ENCODE data around the gene NCKAP5. TPM values are rescaled to one million over a fixed set of nuclear protein-coding genes. Genes with fewer than 3 reads are reported as not detected.

Gene NCKAP5
- total RNA-seq, 4 donors from 2014 or later: 2.7 to 11.7 (median 5.6) TPM

- TF ChIP-seq, protein P1, sequence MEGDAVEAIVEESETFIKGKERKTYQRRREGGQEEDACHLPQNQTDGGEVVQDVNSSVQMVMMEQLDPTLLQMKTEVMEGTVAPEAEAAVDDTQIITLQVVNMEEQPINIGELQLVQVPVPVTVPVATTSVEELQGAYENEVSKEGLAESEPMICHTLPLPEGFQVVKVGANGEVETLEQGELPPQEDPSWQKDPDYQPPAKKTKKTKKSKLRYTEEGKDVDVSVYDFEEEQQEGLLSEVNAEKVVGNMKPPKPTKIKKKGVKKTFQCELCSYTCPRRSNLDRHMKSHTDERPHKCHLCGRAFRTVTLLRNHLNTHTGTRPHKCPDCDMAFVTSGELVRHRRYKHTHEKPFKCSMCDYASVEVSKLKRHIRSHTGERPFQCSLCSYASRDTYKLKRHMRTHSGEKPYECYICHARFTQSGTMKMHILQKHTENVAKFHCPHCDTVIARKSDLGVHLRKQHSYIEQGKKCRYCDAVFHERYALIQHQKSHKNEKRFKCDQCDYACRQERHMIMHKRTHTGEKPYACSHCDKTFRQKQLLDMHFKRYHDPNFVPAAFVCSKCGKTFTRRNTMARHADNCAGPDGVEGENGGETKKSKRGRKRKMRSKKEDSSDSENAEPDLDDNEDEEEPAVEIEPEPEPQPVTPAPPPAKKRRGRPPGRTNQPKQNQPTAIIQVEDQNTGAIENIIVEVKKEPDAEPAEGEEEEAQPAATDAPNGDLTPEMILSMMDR (IDR thresholded peaks at IDR 0.05): no peak
- TF ChIP-seq POLR2A (IDR thresholded peaks at IDR 0.05) (no peak), EP300 (IDR thresholded peaks at IDR 0.05) (no peak)
- Histone ChIP-seq H3K27me3 (no peaks in the 10 kb centered on the region), H3K4me3 (no peak overlapping the region), H3K36me3 (no peaks in the 10 kb centered on the region), H3K4me1 (no peaks in the 10 kb centered on the region), H3K9me3 (no peaks in the 10 kb centered on the region), H3K27ac (no peak overlapping the region)
- DNase-seq (ENCODE audit: low spot score in 2 of 2): no peak
- 84 to 85% methylated on average over 18 of the region's 18 CpGs for WGBS, 2 donors
Measured at GRCh38 chr2:132645722-132646539, 922.3 kb downstream of the NCKAP5 start.

GRCh38 chr2:132645176-132645575, 923.1 kb downstream of the NCKAP5 start:
- no peak for DNase-seq (ENCODE audit: low spot score in 2 of 2)
- 89 to 94% methylated on average over 35 of the region's 35 CpGs for WGBS, 2 donors

DNA sequence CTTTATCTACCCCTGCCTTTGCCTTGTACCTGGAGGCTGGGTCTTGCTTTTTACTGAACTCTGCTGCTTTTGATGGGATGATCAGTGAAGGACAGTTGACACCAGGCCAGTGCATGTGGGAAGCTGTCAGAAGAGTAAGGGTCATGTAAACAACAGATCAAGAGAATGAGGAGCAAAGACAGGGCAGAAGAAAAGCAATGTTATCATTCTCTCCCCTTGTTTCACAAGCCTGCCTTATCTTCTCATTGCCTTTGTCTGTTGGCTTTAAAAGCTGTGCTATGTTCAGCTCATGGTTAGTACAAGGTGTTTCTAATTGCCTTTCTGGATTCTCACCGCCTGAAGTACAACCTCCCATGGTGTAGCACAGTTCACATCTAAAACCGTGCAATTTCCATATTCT, 925.8 kb downstream of the NCKAP5 start:
- Histone ChIP-seq H3K27me3 (no peaks in the 10 kb centered on the region), H3K4me3 (no peak overlapping the region), H3K27ac (no peak overlapping the region), H3K9me3 (no peaks in the 10 kb centered on the region), H3K36me3 (no peaks in the 10 kb centered on the region), H3K4me1 (no peaks in the 10 kb centered on the region)
- TF ChIP-seq POLR2A (IDR thresholded peaks at IDR 0.05): no peak
- WGBS, 2 donors: 73 to 78% methylated on average over 2 of the region's 2 CpGs
- DNase-seq (ENCODE audit: low spot score in 2 of 2): no peak

More at GRCh38 chr2:132645176-132645575, 923.1 kb downstream of the NCKAP5 start:
- TF ChIP-seq, protein P1 (IDR thresholded peaks at IDR 0.05): no peak
- TF ChIP-seq POLR2A (IDR thresholded peaks at IDR 0.05): no peak
- no peak for TF ChIP-seq EP300 (IDR thresholded peaks at IDR 0.05)
- no peaks in the 10 kb centered on the region for H3K4me1 ChIP-seq
- no peak overlapping the region for H3K27ac ChIP-seq
- H3K4me3 ChIP-seq: no peak overlapping the region
- no peaks in the 10 kb centered on the region for H3K36me3 ChIP-seq
- H3K9me3 ChIP-seq: no peaks in the 10 kb centered on the region
- H3K27me3 ChIP-seq: no peaks in the 10 kb centered on the region

DNA sequence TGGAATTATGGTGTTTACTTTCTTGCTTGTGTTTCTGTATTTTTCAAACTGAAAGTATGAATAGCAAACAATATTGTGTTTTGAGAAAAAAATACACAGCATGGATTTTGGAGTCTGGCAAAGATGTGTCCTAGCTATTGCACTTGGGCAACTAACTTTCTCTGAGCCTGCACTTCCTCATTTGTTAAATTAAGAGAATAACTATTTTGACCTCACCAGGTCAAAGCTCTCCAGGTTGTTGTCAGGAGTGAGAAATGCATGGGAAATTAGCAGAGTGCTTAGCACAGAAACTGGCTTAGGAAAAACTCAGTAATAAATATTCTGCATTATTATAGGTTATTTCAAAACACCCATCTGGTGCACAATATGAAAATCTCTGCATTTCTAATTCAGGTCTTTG, 926.4 kb downstream of the NCKAP5 start:
- DNase-seq (ENCODE audit: low spot score in 2 of 2): no peak
- Histone ChIP-seq H3K4me3 (no peak overlapping the region), H3K27me3 (no peaks in the 10 kb centered on the region), H3K9me3 (no peaks in the 10 kb centered on the region), H3K36me3 (no peaks in the 10 kb centered on the region), H3K4me1 (no peaks in the 10 kb centered on the region), H3K27ac (no peak overlapping the region)
- TF ChIP-seq, protein P1 (IDR thresholded peaks at IDR 0.05): no peak
- no peak for TF ChIP-seq POLR2A (IDR thresholded peaks at IDR 0.05)
- TF ChIP-seq EP300 (IDR thresholded peaks at IDR 0.05): no peak

DNA sequence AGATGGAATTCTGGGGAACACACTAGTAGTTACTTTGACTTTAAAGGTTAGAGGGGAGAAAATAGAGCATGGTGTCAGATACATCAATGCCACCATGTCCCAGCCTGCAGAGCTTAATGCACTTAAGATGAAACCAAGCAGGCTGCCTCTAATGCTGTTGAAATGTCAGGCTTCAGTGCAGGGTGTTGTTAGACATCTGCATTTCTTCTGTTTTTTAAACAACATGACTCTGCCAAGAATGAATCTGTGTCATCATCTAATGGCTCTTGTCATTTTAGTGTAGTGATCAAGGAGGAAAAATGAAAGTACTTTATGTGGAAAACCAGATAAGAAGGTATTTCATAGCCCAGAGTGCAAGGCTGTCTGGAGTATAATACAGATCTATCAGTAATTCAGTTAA, 928.1 kb downstream of the NCKAP5 start:
- Histone ChIP-seq H3K27me3 (no peaks in the 10 kb centered on the region), H3K9me3 (no peaks in the 10 kb centered on the region), H3K4me3 (no peak overlapping the region), H3K36me3 (no peaks in the 10 kb centered on the region), H3K27ac (no peak overlapping the region), H3K4me1 (no peaks in the 10 kb centered on the region)
- no peak for DNase-seq (ENCODE audit: low spot score in 2 of 2)
- TF ChIP-seq EP300 (IDR thresholded peaks at IDR 0.05) (no peak), POLR2A (IDR thresholded peaks at IDR 0.05) (no peak)
- TF ChIP-seq, protein P1 (IDR thresholded peaks at IDR 0.05): no peak
